ENCODE results near the gene SEMA4G.

- TF ChIP-seq ZNF274 (IDR thresholded peaks at IDR 0.05; ENCODE audit: low read depth, low read length) (no peak), YY1 (IDR thresholded peaks at IDR 0.05; ENCODE audit: insufficient read depth, insufficient read length) (no peak)
These were observed at the start of gene SEMA4G for GRCh38 chr10:100969187-100970075.

Measured in NT2/D1 (cell line).